GM12878 (cell line): ENCODE measurements around the gene SORCS2. TPM values are rescaled to one million over a fixed set of nuclear protein-coding genes. Genes with fewer than 3 reads are reported as not detected.

ENCODE experiments used
- ATAC-seq: fragments of 200-7000 bp; cut with Tn5 transposase; 3 replicates; pipeline ENCODE4 v1.9.1; 2020; ENCODE audit warnings: mild to moderate bottlenecking, moderate library complexity
- BruUV-seq: library from RNA; stranded (reverse); fragments of 400-500 nt; replicated peaks from 2 replicates; lab custom pipeline; 2021; lab: Mats Ljungman, UMichigan
- CTCF ChIA-PET: fragments of 300-600 bp; sonication (Branson Sonifier 250); formaldehyde crosslinking; extraction: SDS; loops from one replicate; lab custom pipeline; 2021; ENCODE audit warnings: inconsistent platforms; lab: Yijun Ruan, JAX
- POLR2A ChIA-PET: fragments of 350-600 bp; formaldehyde crosslinking; extraction: SDS; loops from one replicate; lab custom pipeline; 2021; ENCODE audit warnings: inconsistent platforms; lab: Charles Lee
- RAD21 ChIA-PET: fragments of 300-600 bp; sonication (Branson Sonifier 250); formaldehyde crosslinking; loops from one replicate; lab custom pipeline; 2023; ENCODE audit warnings: antibody characterized with exemption; ENCODE audit not compliant: unreplicated experiment; lab: Charles Lee
- SMC1A ChIA-PET: fragments of 300-600 bp; sonication (Branson Sonifier 250); formaldehyde crosslinking; loops from one replicate; lab custom pipeline; 2023; ENCODE audit not compliant: unreplicated experiment, uncharacterized antibody; lab: Charles Lee
- DNase-seq: peaks from one replicate; pipeline ENCODE4 v3.0.0-alpha.2; 2011; ENCODE audit warnings: low read depth, low spot score
- FAIRE-seq: peaks from 3 replicates; lab custom pipeline; 2011; peaks lifted over from hg19 to GRCh38; lab: Jason Lieb, UNC
- H2AFZ ChIP-seq: 2 replicates; pipeline ENCODE4 v1.6.0; 2011; ENCODE audit warnings: low read depth, low read length, control low read depth; ENCODE audit not compliant: control insufficient read depth
- H3K27ac ChIP-seq: 2 replicates; pipeline ENCODE4 v1.5.1; 2011; ENCODE audit warnings: control low read depth; ENCODE audit not compliant: control insufficient read depth, insufficient read depth
- H3K27me3 ChIP-seq, 2 experiments: replicated peaks in 1 of 2; 2 replicates each; pipeline versions ENCODE4 v1.6.0 to v1.6.1; 2011; ENCODE audit warnings: low read length in 1 of 2; ENCODE audit not compliant: control insufficient read depth in 2 of 2, insufficient read depth in 2 of 2
- H3K36me3 ChIP-seq, 2 experiments: 2 replicates each; pipeline ENCODE4 v1.5.1; 2011; ENCODE audit warnings: low read length in 1 of 2; ENCODE audit not compliant: control insufficient read depth in 2 of 2, insufficient read depth in 2 of 2
- H3K4me1 ChIP-seq: 2 replicates; pipeline ENCODE4 v1.6.1; 2011; ENCODE audit warnings: mild to moderate bottlenecking, low read length, moderate library complexity, mixed read lengths; ENCODE audit not compliant: control insufficient read depth, insufficient read depth
- H3K4me2 ChIP-seq: 2 replicates; pipeline ENCODE4 v1.6.0; 2011; ENCODE audit warnings: control low read depth; ENCODE audit not compliant: control insufficient read depth, insufficient read depth
- H3K4me3 ChIP-seq: fragments of 200-600 bp; sonication (generic); 2 replicates; pipeline ENCODE4 v1.5.1; 2016
- H3K79me2 ChIP-seq: 2 replicates; pipeline ENCODE4 v1.6.0; 2011; ENCODE audit warnings: low read length; ENCODE audit not compliant: control insufficient read depth, insufficient read depth
- H3K9ac ChIP-seq: 2 replicates; pipeline ENCODE4 v1.8.0; 2011; ENCODE audit warnings: low read length, control low read depth, mixed read lengths; ENCODE audit not compliant: control insufficient read depth, insufficient read depth
- H3K9me3 ChIP-seq: replicated peaks from 3 replicates; pipeline ENCODE4 v1.5.1; 2011; ENCODE audit warnings: mild to moderate bottlenecking, low read length; ENCODE audit not compliant: control insufficient read depth, insufficient read depth
- H4K20me1 ChIP-seq: 2 replicates; pipeline ENCODE4 v1.6.0; 2011; ENCODE audit not compliant: control insufficient read depth, insufficient read depth
- EP300 ChIP-seq, 2 experiments: fragments of 150-350 bp in 1 of 2; IDR thresholded peaks; 2 replicates each; pipeline ENCODE4 v1.6.1; 2011 to 2012; ENCODE audit warnings: low read depth in 2 of 2, low read length in 2 of 2, borderline replicate concordance in 1 of 2, improper control_type of control experiment in 1 of 2, inconsistent platforms in 1 of 2; ENCODE audit not compliant: control insufficient read depth in 1 of 2
- EZH2 ChIP-seq: IDR thresholded peaks from 2 replicates; pipeline ENCODE4 v1.6.1; 2012; ENCODE audit warnings: low read depth, mild to moderate bottlenecking, control low read depth, inconsistent platforms, low read length, borderline replicate concordance; ENCODE audit not compliant: control insufficient read depth
- HCFC1 ChIP-seq: fragments of 150-350 bp; IDR thresholded peaks from 2 replicates; pipeline ENCODE4 v1.6.1; 2014; ENCODE audit warnings: low read length
- IKZF2 ChIP-seq, 2 experiments: fragments of 450-650 bp; IDR thresholded peaks; 2 replicates each; pipeline ENCODE4 v1.6.1; 2017; ENCODE audit warnings: mild to moderate bottlenecking in 2 of 2, moderate library complexity in 2 of 2
- MEF2A ChIP-seq: IDR thresholded peaks from 2 replicates; pipeline ENCODE4 v1.6.1; 2011; ENCODE audit warnings: low read depth, mild to moderate bottlenecking, low read length, moderate library complexity; ENCODE audit not compliant: insufficient read depth
- NFYA ChIP-seq: IDR thresholded peaks from 2 replicates; pipeline ENCODE4 v1.6.1; 2011; ENCODE audit warnings: low read depth, mild to moderate bottlenecking, low read length, improper control_type of control experiment, borderline replicate concordance
- PAX5 ChIP-seq: IDR thresholded peaks from 2 replicates; pipeline ENCODE4 v1.6.1; 2011; ENCODE audit warnings: low read depth, low read length, borderline replicate concordance
- RCOR1 ChIP-seq: conservative IDR thresholded peaks from 2 replicates; pipeline ENCODE4 v1.6.1; 2012; ENCODE audit warnings: low read depth, low read length, improper control_type of control experiment
- TCF3 ChIP-seq: IDR thresholded peaks from 2 replicates; pipeline ENCODE4 v1.6.1; 2012; ENCODE audit warnings: low read depth, mild to moderate bottlenecking, low read length, borderline replicate concordance; ENCODE audit not compliant: insufficient read depth
- WGBS: methylation state at CpG from one replicate; pipeline ENCODE4 v1.1.6; 2016; ENCODE audit warnings: low lambda C conversion rate; ENCODE audit not compliant: insufficient replicate concordance, insufficient coverage; ENCODE audit errors: missing lambda C conversion rate; 5-methylcytosine and 5-hydroxymethylcytosine counted together
- in situ Hi-C: fragments of 300-500 bp; cut with MboI; formaldehyde crosslinking; loops from 9 replicates; pipeline ENCODE4 v1.14.3; 2018; ENCODE audit warnings: mixed read lengths
- intact Hi-C: fragments of 100-400 bp; cut with micrococcal nuclease; formaldehyde crosslinking; loops from one replicate; pipeline ENCODE4 v1.14.2; 2022; ENCODE audit not compliant: unreplicated experiment
- polyA plus RNA-seq, 11 experiments: library from polyadenylated mRNA; depleted of rRNA in 4 of 11; unstranded in 6 of 11; stranded (reverse) in 5 of 11; fragments of >200 nt; fragmentation: Nextera tagmentation in 4 of 11; fragmentation: Illumina TruSeq in 1 of 11; extraction: Ambion mirVana in 4 of 11; extraction: Trizol in 1 of 11; gene quantifications; 1 replicate in 1 of 11; 2 replicates in 10 of 11; pipeline versions ENCODE4 v1.2.1 to v1.2.3, GENCODE V29; 2011 to 2016; ENCODE audit warnings: inconsistent platforms in 2 of 11, missing spikeins in 2 of 11, low read depth in 1 of 11
- total RNA-seq, 4 experiments: library from RNA; depleted of rRNA in 3 of 4; stranded (reverse); fragments of >200 nt in 3 of 4; fragmentation: Illumina TruSeq in 1 of 4; extraction: Trizol in 1 of 4; gene quantifications; 2 replicates each; pipeline versions ENCODE4 v1.2.1 to v1.2.3, GENCODE V29; 2013 to 2021
- TF ChIP-seq, protein P1 (sequence below): fragments of 450-650 bp; formaldehyde crosslinking; IDR thresholded peaks from 2 replicates; pipeline ENCODE4 v1.4.0; 2020; ENCODE audit warnings: mild to moderate bottlenecking, moderate library complexity
- TF ChIP-seq, protein P2 (sequence below): fragments of 450-650 bp; IDR thresholded peaks from 2 replicates; pipeline ENCODE4 v1.6.1; 2017; ENCODE audit warnings: mild to moderate bottlenecking

SORCS2 gene
- total and polyA plus RNA-seq, 10 of the 15 experiments (the other 5 are each of a cell fraction or from before 2014, with no cell fraction given), result 0.01 to 0.15 (median 0.05) TPM; not detected in 5

DNA sequence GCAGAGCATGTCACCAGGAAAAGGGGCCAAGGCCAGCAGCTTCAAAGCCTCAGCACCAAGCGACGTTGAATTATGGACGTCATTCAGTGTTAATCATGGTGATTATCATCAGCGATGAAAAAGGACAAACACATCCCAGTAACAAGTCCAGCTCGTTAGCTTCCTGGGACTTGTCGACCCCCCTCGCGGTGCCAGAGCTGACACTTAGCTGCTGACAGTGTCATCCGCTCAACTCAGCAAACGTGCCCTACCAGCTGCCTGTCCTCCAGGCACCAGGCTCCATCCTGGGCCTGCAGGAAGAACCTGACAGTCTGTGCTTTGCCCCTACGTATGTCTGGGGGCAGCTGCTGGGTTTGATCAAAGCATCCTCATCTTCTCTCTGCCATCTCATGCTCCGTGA lies 379.4 kb downstream of the SORCS2 start:
- ChIA-PET RAD21 (no interaction called here), CTCF (no interaction called here), POLR2A (no interaction called here), SMC1A (no interaction called here)
- Histone ChIP-seq H3K4me3 (no peak overlapping the region), H3K4me1 (no peaks in the 10 kb centered on the region), H3K27me3 (no peaks in the 10 kb centered on the region), H4K20me1 (no peaks in the 10 kb centered on the region), H3K79me2 (no peaks in the 10 kb centered on the region), H3K9ac (no peak overlapping the region), H3K9me3 (no peaks in the 10 kb centered on the region; the same call in 2 of the 3 replicates), H2AFZ (no peak overlapping the region), H3K4me2 (no peak overlapping the region), H3K36me3 (no peaks in the 10 kb centered on the region), H3K27ac (no peak overlapping the region)
- 56% methylated on average over 12 of the region's 12 CpGs for WGBS
- DNase-seq, result no peak
- no TSS peak for BruUV-seq
- in situ Hi-C loops (no loop called here), intact Hi-C loops (no loop called here)
- no peak for FAIRE-seq
- TF ChIP-seq RCOR1 (no peak), IKZF2 (IDR thresholded peaks at IDR 0.05) (no peak)
- TF ChIP-seq, protein P1, sequence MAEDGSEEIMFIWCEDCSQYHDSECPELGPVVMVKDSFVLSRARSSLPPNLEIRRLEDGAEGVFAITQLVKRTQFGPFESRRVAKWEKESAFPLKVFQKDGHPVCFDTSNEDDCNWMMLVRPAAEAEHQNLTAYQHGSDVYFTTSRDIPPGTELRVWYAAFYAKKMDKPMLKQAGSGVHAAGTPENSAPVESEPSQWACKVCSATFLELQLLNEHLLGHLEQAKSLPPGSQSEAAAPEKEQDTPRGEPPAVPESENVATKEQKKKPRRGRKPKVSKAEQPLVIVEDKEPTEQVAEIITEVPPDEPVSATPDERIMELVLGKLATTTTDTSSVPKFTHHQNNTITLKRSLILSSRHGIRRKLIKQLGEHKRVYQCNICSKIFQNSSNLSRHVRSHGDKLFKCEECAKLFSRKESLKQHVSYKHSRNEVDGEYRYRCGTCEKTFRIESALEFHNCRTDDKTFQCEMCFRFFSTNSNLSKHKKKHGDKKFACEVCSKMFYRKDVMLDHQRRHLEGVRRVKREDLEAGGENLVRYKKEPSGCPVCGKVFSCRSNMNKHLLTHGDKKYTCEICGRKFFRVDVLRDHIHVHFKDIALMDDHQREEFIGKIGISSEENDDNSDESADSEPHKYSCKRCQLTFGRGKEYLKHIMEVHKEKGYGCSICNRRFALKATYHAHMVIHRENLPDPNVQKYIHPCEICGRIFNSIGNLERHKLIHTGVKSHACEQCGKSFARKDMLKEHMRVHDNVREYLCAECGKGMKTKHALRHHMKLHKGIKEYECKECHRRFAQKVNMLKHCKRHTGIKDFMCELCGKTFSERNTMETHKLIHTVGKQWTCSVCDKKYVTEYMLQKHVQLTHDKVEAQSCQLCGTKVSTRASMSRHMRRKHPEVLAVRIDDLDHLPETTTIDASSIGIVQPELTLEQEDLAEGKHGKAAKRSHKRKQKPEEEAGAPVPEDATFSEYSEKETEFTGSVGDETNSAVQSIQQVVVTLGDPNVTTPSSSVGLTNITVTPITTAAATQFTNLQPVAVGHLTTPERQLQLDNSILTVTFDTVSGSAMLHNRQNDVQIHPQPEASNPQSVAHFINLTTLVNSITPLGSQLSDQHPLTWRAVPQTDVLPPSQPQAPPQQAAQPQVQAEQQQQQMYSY (CRISPR knock-in tag), result no peak
- no peak for ATAC-seq

DNA sequence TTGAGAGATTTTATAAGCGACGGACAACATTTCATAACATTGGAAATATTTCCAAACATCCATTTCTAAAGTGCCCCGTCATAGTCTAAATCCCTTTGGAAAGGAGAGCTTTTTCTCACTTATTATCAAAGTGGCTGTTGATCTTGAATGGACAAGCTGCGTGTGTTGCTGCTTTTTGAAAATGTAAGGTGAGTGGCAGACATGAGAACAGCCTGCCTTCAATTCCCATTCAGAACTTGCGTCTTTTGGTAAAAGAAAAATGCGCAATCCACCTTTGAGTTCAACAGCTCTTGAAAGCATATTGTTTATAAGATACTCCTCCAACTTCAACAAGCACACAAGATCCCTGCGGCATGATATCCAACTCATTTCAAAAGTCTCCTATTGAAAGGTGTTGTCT lies 380.6 kb downstream of the SORCS2 start:
- intact Hi-C loops, result no loop called here
- no peak overlapping the region for H3K9ac ChIP-seq
- no peak for ATAC-seq
- no peaks in the 10 kb centered on the region for H3K79me2 ChIP-seq
- H4K20me1 ChIP-seq, result no peaks in the 10 kb centered on the region
- SMC1A ChIA-PET, result no interaction called here
- POLR2A ChIA-PET, result no interaction called here
- CTCF ChIA-PET, result no interaction called here
- no peak overlapping the region for H2AFZ ChIP-seq
- H3K9me3 ChIP-seq, result peaks cover 6% of the 10 kb centered on the region; the same call in 1 of the 3 replicates
- FAIRE-seq, result no peak
- TF ChIP-seq MEF2A, result no peak
- TF ChIP-seq, protein P2, sequence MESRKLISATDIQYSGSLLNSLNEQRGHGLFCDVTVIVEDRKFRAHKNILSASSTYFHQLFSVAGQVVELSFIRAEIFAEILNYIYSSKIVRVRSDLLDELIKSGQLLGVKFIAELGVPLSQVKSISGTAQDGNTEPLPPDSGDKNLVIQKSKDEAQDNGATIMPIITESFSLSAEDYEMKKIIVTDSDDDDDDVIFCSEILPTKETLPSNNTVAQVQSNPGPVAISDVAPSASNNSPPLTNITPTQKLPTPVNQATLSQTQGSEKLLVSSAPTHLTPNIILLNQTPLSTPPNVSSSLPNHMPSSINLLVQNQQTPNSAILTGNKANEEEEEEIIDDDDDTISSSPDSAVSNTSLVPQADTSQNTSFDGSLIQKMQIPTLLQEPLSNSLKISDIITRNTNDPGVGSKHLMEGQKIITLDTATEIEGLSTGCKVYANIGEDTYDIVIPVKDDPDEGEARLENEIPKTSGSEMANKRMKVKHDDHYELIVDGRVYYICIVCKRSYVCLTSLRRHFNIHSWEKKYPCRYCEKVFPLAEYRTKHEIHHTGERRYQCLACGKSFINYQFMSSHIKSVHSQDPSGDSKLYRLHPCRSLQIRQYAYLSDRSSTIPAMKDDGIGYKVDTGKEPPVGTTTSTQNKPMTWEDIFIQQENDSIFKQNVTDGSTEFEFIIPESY, result no peak
- no peak for TF ChIP-seq HCFC1
- TF ChIP-seq EZH2, result no peak
- no peak for TF ChIP-seq TCF3
- TF ChIP-seq NFYA, result no peak
- no peak for TF ChIP-seq EP300 (IDR thresholded peaks at IDR 0.05; ENCODE audit: borderline replicate concordance in 1 of 2, control insufficient read depth in 1 of 2, low read depth in 2 of 2, low read length in 2 of 2)
- no peak for TF ChIP-seq PAX5
- H3K4me2 ChIP-seq, result no peak overlapping the region
- DNase-seq, result no peak
- H3K4me1 ChIP-seq, result no peaks in the 10 kb centered on the region
- H3K36me3 ChIP-seq, result no peaks in the 10 kb centered on the region
- WGBS, result 50% methylated on average over 7 of the region's 7 CpGs
- BruUV-seq, result no TSS peak
- H3K4me3 ChIP-seq, result no peak overlapping the region
- RAD21 ChIA-PET, result no interaction called here
- no peak overlapping the region for H3K27ac ChIP-seq
- in situ Hi-C loops, result no loop called here
- H3K27me3 ChIP-seq, result no peaks in the 10 kb centered on the region
